ENCODE results near the gene SCGB1C1. TPM values are rescaled to one million over a fixed set of nuclear protein-coding genes. Genes with fewer than 3 reads are reported as not detected.

The SCGB1C1 gene
- total RNA-seq, 1 experiment from 2014 or later = not detected

GRCh38 chr11:227824-228379 is 35.0 kb downstream of the SCGB1C1 start:
- H3K4me3 Mint-ChIP-seq (ENCODE audit: unreplicated experiment) = no peak overlapping the region

GRCh38 chr11:230431-230830 is 37.6 kb downstream of the SCGB1C1 start:
- Histone ChIP-seq H3K4me3 (ENCODE audit: low read depth, low read length) (no peak overlapping the region), H3K36me3 (ENCODE audit: control insufficient read depth, insufficient read depth, low read length) (no peaks in the 10 kb centered on the region), H3K27me3 (replicated peaks; ENCODE audit: control insufficient read depth, insufficient read depth, low read length) (no peaks in the 10 kb centered on the region), H3K4me1 (no peaks in the 10 kb centered on the region), H3K9me3 (no peaks in the 10 kb centered on the region)
- TF ChIP-seq CTCF (IDR thresholded peaks at IDR 0.05; ENCODE audit: insufficient read depth in 1 of 2, low read depth in 1 of 2, low read length in 1 of 2, severe bottlenecking in 1 of 2, unreplicated experiment in 1 of 2) = no peak
- ChIA-PET CTCF (no interaction called here), POLR2A (interaction anchor here (1.0 to 1.2 kb wide), 2 partner anchors 23 kb away, joined by 5 to 8 read pairs; partner anchors contain the start of genes BET1L and RIC8A)
- Mint-ChIP-seq H3K9me3 (ENCODE audit: unreplicated experiment) (no peaks in the 10 kb centered on the region), H3K27me3 (ENCODE audit: insufficient read depth, unreplicated experiment) (no peaks in the 10 kb centered on the region), H3K36me3 (ENCODE audit: insufficient read depth, unreplicated experiment) (no peaks in the 10 kb centered on the region), H3K4me1 (ENCODE audit: low read depth, unreplicated experiment) (no peaks in the 10 kb centered on the region), H3K4me3 (ENCODE audit: unreplicated experiment) (no peak overlapping the region), H3K27ac (ENCODE audit: unreplicated experiment) (no peak overlapping the region)
- no TSS peak for BruUV-seq (replicated peaks)
- DNase-seq = no peak
- intact Hi-C loops (cut with micrococcal nuclease; ENCODE audit: unreplicated experiment) = no loop called here

More at GRCh38 chr11:227824-228379, 35.0 kb downstream of the SCGB1C1 start:
- TF ChIP-seq CTCF (IDR thresholded peaks at IDR 0.05; ENCODE audit: insufficient read depth in 1 of 2, low read depth in 1 of 2, low read length in 1 of 2, severe bottlenecking in 1 of 2, unreplicated experiment in 1 of 2) = no peak
- H3K4me1 Mint-ChIP-seq (ENCODE audit: low read depth, unreplicated experiment) = no peaks in the 10 kb centered on the region
- CTCF ChIA-PET = no interaction called here
- POLR2A ChIA-PET = no interaction called here
- H3K27ac Mint-ChIP-seq (ENCODE audit: unreplicated experiment) = no peak overlapping the region
- Histone ChIP-seq H3K36me3 (ENCODE audit: control insufficient read depth, insufficient read depth, low read length) (no peaks in the 10 kb centered on the region), H3K9me3 (no peaks in the 10 kb centered on the region), H3K4me1 (no peaks in the 10 kb centered on the region), H3K4me3 (ENCODE audit: low read depth, low read length) (no peak overlapping the region), H3K27me3 (replicated peaks; ENCODE audit: control insufficient read depth, insufficient read depth, low read length) (no peaks in the 10 kb centered on the region)
- no TSS peak for BruUV-seq (replicated peaks)
- H3K36me3 Mint-ChIP-seq (ENCODE audit: insufficient read depth, unreplicated experiment) = peaks cover under 1% of the 10 kb centered on the region
- intact Hi-C loops (cut with micrococcal nuclease; ENCODE audit: unreplicated experiment) = no loop called here
- no peaks in the 10 kb centered on the region for H3K27me3 Mint-ChIP-seq (ENCODE audit: insufficient read depth, unreplicated experiment)
- no peak for DNase-seq
- no peaks in the 10 kb centered on the region for H3K9me3 Mint-ChIP-seq (ENCODE audit: unreplicated experiment)

DNA sequence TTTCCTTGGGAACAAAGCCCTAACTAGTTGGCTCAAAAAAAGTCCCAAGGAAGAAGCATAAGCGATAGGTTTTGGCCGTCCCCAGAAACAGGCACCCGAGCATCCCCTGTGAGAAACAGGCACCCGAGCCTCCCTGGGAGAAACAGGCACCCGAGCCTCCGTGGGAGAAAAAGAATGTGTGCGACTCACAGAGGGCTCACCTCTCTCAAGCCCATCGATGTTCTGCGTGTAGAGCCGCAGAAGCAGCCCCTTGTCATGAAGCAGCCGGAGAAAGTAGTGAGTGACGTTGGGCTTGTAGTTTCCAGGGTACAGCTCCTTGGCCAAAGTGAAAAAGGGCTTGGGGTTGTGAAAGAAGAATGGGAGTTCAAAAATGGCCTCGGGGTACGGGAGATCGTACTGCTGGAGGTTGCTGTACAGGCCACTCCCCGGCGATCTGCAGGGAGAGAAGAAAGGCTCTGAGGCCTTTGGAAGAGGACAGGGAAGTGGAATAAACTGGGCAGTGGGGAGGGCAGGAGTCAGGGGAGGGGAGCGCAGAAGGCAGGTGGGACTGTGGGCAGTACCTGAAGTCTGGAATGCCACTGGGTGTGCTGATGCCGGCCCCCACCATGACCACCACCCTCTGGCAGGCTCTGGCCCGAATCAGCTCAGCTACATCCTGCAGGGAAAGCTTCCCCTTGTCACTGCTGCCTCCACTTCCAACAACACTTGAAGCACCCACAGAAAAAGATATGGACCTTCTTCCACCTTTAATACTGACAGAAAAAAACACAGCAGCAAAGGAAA is 40.1 kb downstream of the SCGB1C1 start:
- H3K27me3 Mint-ChIP-seq (ENCODE audit: insufficient read depth, unreplicated experiment) = no peaks in the 10 kb centered on the region
- no TSS peak for BruUV-seq (replicated peaks)

More for the DNA sequence above, 40.1 kb downstream of the SCGB1C1 start:
- Histone ChIP-seq H3K9me3 (no peaks in the 10 kb centered on the region), H3K4me3 (ENCODE audit: low read depth, low read length) (no peak overlapping the region), H3K36me3 (ENCODE audit: control insufficient read depth, insufficient read depth, low read length) (no peaks in the 10 kb centered on the region), H3K4me1 (peaks cover 3% of the 10 kb centered on the region; the same call in 1 of the 2 replicates), H3K27me3 (replicated peaks; ENCODE audit: control insufficient read depth, insufficient read depth, low read length) (no peaks in the 10 kb centered on the region)
- H3K27ac Mint-ChIP-seq (ENCODE audit: unreplicated experiment) = no peak overlapping the region
- no peaks in the 10 kb centered on the region for H3K9me3 Mint-ChIP-seq (ENCODE audit: unreplicated experiment)
- DNase-seq = no peak
- POLR2A ChIA-PET = no interaction called here
- CTCF ChIA-PET = interaction anchor here (1.0 kb wide), 1 partner anchor 26 kb away, joined by 3 read pairs; the partner anchor contains the start of genes BET1L and RIC8A
- no peak for TF ChIP-seq CTCF (IDR thresholded peaks at IDR 0.05; ENCODE audit: insufficient read depth in 1 of 2, low read depth in 1 of 2, low read length in 1 of 2, severe bottlenecking in 1 of 2, unreplicated experiment in 1 of 2)
- no peak overlapping the region for H3K4me3 Mint-ChIP-seq (ENCODE audit: unreplicated experiment)
- H3K4me1 Mint-ChIP-seq (ENCODE audit: low read depth, unreplicated experiment) = no peaks in the 10 kb centered on the region
- intact Hi-C loops (cut with micrococcal nuclease; ENCODE audit: unreplicated experiment) = no loop called here
- peaks cover 10% of the 10 kb centered on the region for H3K36me3 Mint-ChIP-seq (ENCODE audit: insufficient read depth, unreplicated experiment)
